ENCODE data around the gene SUSD6.

GRCh38 chr14:69763761-69764510 lies 152.5 kb downstream of the SUSD6 start:
- TF ChIP-seq POLR2A (IDR thresholded peaks at IDR 0.05; ENCODE audit: low read depth, low read length) (no peak), POLR2AphosphoS5 (IDR thresholded peaks at IDR 0.05; ENCODE audit: low read depth, low read length) (no peak), POU2F2 (IDR thresholded peaks at IDR 0.05; ENCODE audit: low read depth, low read length) (no peak), TAF1 (IDR thresholded peaks at IDR 0.05; ENCODE audit: low read depth, low read length) (no peak)

Measured in GM12891 (cell line).